Measurements from ENCODE around the gene HARBI1. TPM values are rescaled to one million over a fixed set of nuclear protein-coding genes. Genes with fewer than 3 reads are reported as not detected.

The HARBI1 gene
- polyA plus RNA-seq, 1 experiment = 4.3 TPM

DNA sequence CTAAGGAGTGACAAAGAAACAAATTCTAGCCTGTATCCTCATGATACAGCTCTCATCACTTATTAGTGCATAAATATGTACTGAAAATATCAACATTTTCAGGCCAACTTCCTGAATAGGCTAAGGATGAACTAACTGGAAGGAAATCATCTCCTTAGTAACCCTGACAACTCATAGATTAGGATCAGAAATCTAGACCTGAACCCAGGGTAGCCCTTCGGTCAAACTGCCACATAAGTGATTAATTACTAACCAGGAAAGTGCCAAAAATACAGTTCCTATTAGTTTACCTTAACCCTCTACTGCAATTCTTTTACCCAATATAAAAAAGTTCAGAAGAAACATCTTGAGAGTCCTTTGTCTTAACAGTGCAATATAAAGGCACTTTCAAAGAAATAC, 63.2 kb downstream of the HARBI1 start:
- Histone ChIP-seq H3K27me3 (ENCODE audit: control insufficient read depth, insufficient read depth, low read length) (no peaks in the 10 kb centered on the region), H3K27ac (ENCODE audit: low read depth, low read length) (peak overlapping the region; percentile 12), H3K4me3 (ENCODE audit: low read depth, low read length) (no peak overlapping the region), H3K9me3 (ENCODE audit: control insufficient read depth, insufficient read depth, low read length) (no peaks in the 10 kb centered on the region)
- ChIA-PET POLR2A (no interaction called here), CTCF (interaction anchor here (1.1 to 2.7 kb wide), 4 partner anchors 16 to 64 kb away, joined by 3 to 11 read pairs (median 6); partner anchors contain the start of genes ATG13 and HARBI1)
- no peak for DNase-seq (ENCODE audit: low read depth, low spot score)
- TF ChIP-seq, protein P1, sequence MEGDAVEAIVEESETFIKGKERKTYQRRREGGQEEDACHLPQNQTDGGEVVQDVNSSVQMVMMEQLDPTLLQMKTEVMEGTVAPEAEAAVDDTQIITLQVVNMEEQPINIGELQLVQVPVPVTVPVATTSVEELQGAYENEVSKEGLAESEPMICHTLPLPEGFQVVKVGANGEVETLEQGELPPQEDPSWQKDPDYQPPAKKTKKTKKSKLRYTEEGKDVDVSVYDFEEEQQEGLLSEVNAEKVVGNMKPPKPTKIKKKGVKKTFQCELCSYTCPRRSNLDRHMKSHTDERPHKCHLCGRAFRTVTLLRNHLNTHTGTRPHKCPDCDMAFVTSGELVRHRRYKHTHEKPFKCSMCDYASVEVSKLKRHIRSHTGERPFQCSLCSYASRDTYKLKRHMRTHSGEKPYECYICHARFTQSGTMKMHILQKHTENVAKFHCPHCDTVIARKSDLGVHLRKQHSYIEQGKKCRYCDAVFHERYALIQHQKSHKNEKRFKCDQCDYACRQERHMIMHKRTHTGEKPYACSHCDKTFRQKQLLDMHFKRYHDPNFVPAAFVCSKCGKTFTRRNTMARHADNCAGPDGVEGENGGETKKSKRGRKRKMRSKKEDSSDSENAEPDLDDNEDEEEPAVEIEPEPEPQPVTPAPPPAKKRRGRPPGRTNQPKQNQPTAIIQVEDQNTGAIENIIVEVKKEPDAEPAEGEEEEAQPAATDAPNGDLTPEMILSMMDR (IDR thresholded peaks at IDR 0.05; ENCODE audit: low read depth, low read length) = no peak

Other genes with a start within 250 kb of the HARBI1 start
- gene MDK, start 235.6 kb downstream of the HARBI1 start, polyA plus RNA-seq (2011; rRNA removed) = 445 and 578 TPM in 2 replicates
- gene CHRM4, start 225.5 kb downstream of the HARBI1 start, polyA plus RNA-seq (2011; rRNA removed) = 0.11 TPM in 1 of 2 replicates, not detected in the other
- gene AMBRA1, start 23.2 kb downstream of the HARBI1 start, polyA plus RNA-seq (2011; rRNA removed) = 12.2 and 12.8 TPM in 2 replicates
- 57.9 and 62.5 TPM in 2 replicates for gene ATG13, start 326 bp upstream of the HARBI1 start, polyA plus RNA-seq (2011; rRNA removed)
- 42.4 and 73.9 TPM in 2 replicates for gene ARHGAP1, start 83.4 kb upstream of the HARBI1 start, polyA plus RNA-seq (2011; rRNA removed)
- gene ZNF408, start 83.8 kb upstream of the HARBI1 start, polyA plus RNA-seq (2011; rRNA removed) = 4.9 TPM in 2 replicates
- not detected in 2 replicates for gene F2, start 102.0 kb upstream of the HARBI1 start, polyA plus RNA-seq (2011; rRNA removed)
- 93.1 and 114 TPM in 2 replicates for gene CKAP5, start 229.1 kb upstream of the HARBI1 start, polyA plus RNA-seq (2011; rRNA removed)

Data from AG04450 (cell line).